MV-4-11 (cell line): Measurements from ENCODE around the gene NBEAL2.
A peak's percentile ranks its signal among the peaks of the same experiment; 100 is the strongest.
"Not testable (repeated sequence)": the region's sequence is repeated elsewhere in the genome, so short reads cannot be mapped to it uniquely, and the experiment has no call there.

ENCODE experiments used
- DNase-seq: peaks from one replicate; lab custom pipeline; 2025; lab: John Stamatoyannopoulos, UW

NBEAL2 gene

GRCh38 chr3:47012342-47013230, 33.1 kb downstream of the NBEAL2 start:
- DNase-seq: no peak

GRCh38 chr3:47013231-47013630, 33.8 kb downstream of the NBEAL2 start:
- DNase-seq: no peak

- DNase-seq: no peak
Observed at GRCh38 chr3:47014036-47014435, 34.6 kb downstream of the NBEAL2 start.

GRCh38 chr3:47015151-47015550, 35.7 kb downstream of the NBEAL2 start:
- DNase-seq: no peak

GRCh38 chr3:47016086-47016933, 36.8 kb downstream of the NBEAL2 start:
- DNase-seq: no peak

- peak; percentile 84 for DNase-seq
Observed at GRCh38 chr3:47016934-47017435, 37.5 kb downstream of the NBEAL2 start.

- peak; percentile 72 for DNase-seq
Observed at GRCh38 chr3:47017504-47018268, 38.2 kb downstream of the NBEAL2 start.

GRCh38 chr3:47018269-47018611, 38.8 kb downstream of the NBEAL2 start:
- no peak for DNase-seq

- DNase-seq: no peak
Observed at GRCh38 chr3:47019201-47019600, 39.7 kb downstream of the NBEAL2 start.

GRCh38 chr3:47020311-47020710, 40.8 kb downstream of the NBEAL2 start:
- DNase-seq: no peak

GRCh38 chr3:47022641-47023071, 43.2 kb downstream of the NBEAL2 start:
- no peak for DNase-seq

- DNase-seq: no peak
Observed at GRCh38 chr3:47024932-47025331, 45.5 kb downstream of the NBEAL2 start.

GRCh38 chr3:47026432-47026831, 47.0 kb downstream of the NBEAL2 start:
- DNase-seq: not testable (repeated sequence)

- no peak for DNase-seq
Observed at GRCh38 chr3:47028146-47028545, 48.7 kb downstream of the NBEAL2 start.

GRCh38 chr3:47028667-47029066, 49.2 kb downstream of the NBEAL2 start:
- DNase-seq: no peak

GRCh38 chr3:47031041-47031440, 51.6 kb downstream of the NBEAL2 start:
- peak; percentile 68 for DNase-seq

- DNase-seq: no peak
Observed at GRCh38 chr3:47034868-47035489, 55.5 kb downstream of the NBEAL2 start.

GRCh38 chr3:47035645-47036044, 56.2 kb downstream of the NBEAL2 start:
- no peak for DNase-seq

GRCh38 chr3:47036145-47036544, 56.7 kb downstream of the NBEAL2 start:
- no peak for DNase-seq

- not testable (repeated sequence) for DNase-seq
Observed at GRCh38 chr3:47037302-47037701, 57.8 kb downstream of the NBEAL2 start.

- no peak for DNase-seq
Observed at GRCh38 chr3:47041114-47041513, 61.6 kb downstream of the NBEAL2 start.
